HTR-8/SVneo (cell line): ENCODE measurements around the gene TMEM164.

Experiments
- DNase-seq: peaks from one replicate; pipeline ENCODE4 v3.0.0; 2011; ENCODE audit warnings: low spot score, mixed read lengths; ENCODE audit not compliant: insufficient read length
- FAIRE-seq: peaks from 2 replicates; lab custom pipeline; 2011; peaks lifted over from hg19 to GRCh38; lab: Jason Lieb, UNC

Gene TMEM164

DNA sequence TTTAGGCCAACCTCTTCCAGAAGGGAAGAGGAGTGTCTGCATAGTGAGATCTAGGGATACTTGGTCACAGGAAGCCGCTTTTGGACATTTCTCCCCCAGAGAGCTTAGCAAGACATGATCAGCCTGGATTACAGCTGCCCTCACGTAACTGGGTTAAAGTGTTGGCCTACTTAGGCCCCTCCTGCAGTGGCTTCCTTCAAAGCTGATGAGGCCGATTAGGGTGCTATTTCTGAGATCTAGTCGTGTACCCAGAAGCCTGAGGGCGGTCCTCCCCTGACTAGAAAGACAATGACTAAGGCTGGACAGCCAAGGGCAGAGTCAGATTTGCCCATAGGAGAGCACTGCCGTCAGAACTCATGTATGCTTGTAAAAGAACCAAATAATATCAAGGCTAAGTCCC, 180.0 kb downstream of the TMEM164 start:
- no peak for FAIRE-seq
- DNase-seq: no peak

- DNase-seq (no peak), FAIRE-seq (no peak)
Measured at GRCh38 chrX:110183314-110183713, 180.4 kb downstream of the TMEM164 start.

DNA sequence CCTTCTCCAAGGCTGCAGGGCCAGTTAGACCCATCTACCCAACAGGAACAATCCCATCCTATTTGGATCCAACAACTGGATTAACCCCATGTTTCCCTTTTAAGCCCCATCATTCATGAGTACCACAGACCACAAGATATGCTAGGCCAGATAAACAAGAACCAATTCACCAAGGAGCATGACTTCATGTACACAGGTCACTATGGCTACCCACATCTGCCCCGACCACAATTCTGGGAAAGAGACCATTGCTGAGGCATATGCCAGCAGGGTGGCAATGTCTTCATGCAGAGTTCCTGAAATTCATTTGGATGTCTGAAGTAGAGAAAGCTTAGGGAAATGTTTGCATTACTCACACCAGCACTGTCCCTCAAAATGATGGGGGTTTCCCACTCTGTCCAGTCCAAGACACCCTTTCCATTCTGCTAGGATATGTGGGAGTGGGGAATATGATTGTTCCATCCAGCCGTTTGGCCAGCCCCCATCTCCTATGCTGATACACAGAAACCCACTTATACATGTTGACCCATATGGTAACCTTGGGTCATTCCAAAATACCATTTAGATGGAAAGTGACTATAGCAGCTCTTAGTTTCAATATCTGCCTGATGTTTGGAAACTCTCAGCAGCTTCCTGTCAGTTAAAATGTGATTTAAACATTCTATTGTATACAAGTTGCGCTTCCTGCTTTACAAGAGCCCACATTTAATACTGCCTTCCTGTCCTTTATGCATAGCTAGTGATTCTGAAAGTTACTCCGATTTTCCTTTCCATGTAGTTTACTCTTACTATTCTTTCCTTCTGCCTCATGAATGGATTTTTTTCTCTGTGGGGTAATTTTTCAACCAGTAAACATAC, 186.0 kb downstream of the TMEM164 start:
- FAIRE-seq (no peak), DNase-seq (no peak)

DNA sequence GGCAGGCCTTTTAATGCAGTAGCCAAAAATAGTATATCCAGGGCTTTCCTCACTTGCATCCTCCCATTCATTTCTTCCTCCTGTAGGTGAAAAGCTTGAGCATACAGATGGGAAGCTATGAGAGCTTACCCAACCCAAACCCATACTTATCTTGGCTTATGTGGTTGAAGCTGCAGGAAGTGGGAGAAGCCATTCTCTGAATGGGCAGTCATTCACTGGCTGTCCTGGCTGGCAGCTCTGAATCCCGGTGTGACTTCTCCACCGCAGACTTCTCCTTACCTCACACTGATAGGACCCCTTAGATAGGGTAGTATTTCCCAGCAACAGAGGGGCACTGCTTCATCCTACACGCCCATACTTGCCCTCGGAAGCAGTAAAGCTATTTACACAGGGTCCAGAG, 189.6 kb downstream of the TMEM164 start:
- no peak for DNase-seq
- FAIRE-seq: no peak

GRCh38 chrX:110194977-110195376, 192.1 kb downstream of the TMEM164 start:
- DNase-seq: no peak
- FAIRE-seq: no peak

GRCh38 chrX:110201799-110202198, 198.9 kb downstream of the TMEM164 start:
- DNase-seq (no peak), FAIRE-seq (no peak)

GRCh38 chrX:110204986-110205385, 202.1 kb downstream of the TMEM164 start:
- no peak for FAIRE-seq
- DNase-seq: no peak

- DNase-seq (no peak), FAIRE-seq (no peak)
Measured at GRCh38 chrX:110208092-110208491, 205.2 kb downstream of the TMEM164 start.

DNA sequence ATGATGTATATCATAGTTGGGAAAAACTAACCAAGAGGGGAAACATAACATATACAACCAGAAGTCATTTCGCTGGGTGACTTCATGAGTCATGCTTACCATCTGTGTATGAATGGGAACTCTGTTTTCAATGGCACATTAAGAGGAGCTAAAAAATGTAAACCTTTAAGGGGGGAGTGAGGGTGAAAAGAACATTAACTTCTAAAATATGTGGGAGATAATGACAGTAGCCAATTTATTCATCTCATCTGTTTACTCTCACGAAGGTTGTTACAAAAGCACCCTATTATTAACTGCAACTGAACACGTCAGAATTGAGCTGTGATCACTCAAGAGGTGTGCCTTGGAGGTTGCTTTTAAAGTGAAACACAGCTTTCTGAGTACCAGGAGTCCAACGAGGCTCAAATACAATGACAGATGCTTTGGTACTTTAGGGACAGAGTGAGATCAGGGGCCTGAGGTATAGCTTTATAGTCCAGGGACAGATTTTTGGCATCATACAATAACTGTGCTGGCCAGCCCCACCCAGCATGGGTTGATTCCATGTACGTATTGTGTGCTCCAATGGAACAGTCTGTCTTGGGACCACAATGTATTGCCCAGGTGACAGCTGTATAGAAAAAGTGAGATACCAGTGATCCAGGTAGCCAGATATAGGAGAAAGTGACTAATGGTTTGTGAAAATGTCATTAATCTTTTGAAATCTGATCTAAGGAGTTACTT, 207.7 kb downstream of the TMEM164 start:
- DNase-seq (peak; percentile 1), FAIRE-seq (no peak)

GRCh38 chrX:110211340-110211739, 208.4 kb downstream of the TMEM164 start:
- DNase-seq: no peak
- no peak for FAIRE-seq

- FAIRE-seq: no peak
- no peak for DNase-seq
Measured at GRCh38 chrX:110212299-110212698, 209.4 kb downstream of the TMEM164 start.

DNA sequence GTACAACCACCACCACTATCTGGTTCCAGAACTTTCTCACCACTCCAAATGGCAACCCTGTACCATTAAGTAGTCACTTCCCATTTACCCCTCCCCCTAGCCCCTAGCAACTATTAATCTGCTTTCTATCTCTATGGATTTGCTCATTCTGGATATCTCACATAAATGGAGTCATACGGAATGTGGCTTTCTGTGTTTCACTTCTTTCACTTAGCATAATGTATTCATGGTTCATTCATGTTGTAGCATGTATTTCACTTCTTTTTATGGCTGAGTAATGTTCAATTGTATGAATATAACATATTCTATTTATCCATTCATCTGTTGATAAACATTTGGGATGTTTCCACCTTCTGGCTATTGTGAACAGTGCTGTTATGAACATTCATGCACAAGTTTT, 210.3 kb downstream of the TMEM164 start:
- no peak for FAIRE-seq
- no peak for DNase-seq

GRCh38 chrX:110214684-110215083, 211.8 kb downstream of the TMEM164 start:
- FAIRE-seq (no peak), DNase-seq (no peak)

GRCh38 chrX:110215411-110215810, 212.5 kb downstream of the TMEM164 start:
- FAIRE-seq (no peak), DNase-seq (no peak)

DNA sequence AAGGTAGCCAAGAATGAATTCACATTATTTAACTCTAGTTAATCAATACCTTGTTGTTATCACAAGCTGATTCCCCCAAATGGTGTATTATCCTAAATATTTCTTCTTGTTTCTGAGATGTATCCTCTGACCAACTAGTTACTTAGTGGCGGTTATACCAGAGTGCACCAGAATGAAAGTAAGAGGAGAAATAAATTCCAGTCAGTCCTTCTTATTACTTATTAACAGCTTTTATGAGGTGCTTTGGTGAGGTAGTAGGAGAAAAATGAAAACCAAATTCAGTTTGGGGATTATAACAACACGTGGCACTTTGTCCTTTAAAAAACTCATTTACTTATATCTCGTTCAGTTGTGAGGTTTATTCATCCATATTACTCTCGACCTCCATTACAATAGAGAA, 213.1 kb downstream of the TMEM164 start:
- DNase-seq (no peak), FAIRE-seq (no peak)

DNA sequence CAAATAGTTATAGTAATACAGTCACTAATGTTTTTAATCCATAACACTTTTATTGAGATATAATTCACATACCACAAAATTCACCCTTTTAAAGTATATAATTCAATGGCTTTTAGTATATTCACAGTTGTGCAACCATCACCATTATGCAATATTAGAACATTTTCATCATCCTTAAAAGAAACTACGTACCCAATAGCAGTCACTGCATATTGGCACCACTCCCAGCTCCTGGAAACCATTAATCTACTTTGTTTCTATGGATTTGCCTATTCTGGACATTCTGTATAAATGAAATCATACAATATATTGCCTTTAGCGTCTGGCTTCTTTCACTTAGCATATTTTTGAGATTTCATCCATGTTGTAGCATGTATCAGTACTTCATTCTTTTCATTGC, 215.7 kb downstream of the TMEM164 start:
- FAIRE-seq: no peak

GRCh38 chrX:110219920-110220319, 217.0 kb downstream of the TMEM164 start:
- DNase-seq (no peak), FAIRE-seq (no peak)

More for the DNA sequence above, 215.7 kb downstream of the TMEM164 start:
- DNase-seq: no peak

- FAIRE-seq (no peak), DNase-seq (no peak)
Measured at GRCh38 chrX:110222497-110223257, 219.8 kb downstream of the TMEM164 start.

DNA sequence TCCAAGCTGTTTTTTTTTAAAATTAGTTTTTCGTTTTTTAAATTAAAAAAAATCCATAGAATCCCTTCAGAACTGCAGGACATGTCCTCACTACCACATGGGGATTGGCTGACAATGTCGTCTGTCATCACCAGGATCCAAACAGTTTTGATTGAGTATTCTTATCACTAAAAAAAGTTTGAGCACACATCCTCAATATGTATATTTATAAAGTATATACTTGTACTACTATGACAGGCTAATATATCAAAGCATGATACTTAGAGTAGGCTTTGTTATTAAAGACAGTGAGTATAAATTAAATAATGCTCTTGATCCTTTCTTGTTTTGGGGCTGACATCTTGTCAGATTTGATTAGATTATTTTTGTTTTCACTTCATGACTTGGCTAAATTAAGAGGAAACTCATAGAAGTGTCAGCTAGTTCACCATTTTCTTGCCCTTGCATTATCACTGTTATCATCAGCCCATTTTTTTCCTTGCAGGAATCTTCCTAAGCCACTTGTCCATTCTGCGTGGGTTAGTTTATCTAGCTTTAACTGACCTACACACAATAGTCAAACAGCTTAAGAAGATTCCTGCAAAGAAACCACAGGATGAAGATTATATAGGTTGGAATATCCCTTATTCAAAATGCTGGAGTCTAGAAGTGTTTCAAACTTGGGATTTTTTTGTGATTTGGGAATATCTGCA, 222.2 kb downstream of the TMEM164 start:
- DNase-seq (no peak), FAIRE-seq (no peak)

GRCh38 chrX:110226931-110227330, 224.0 kb downstream of the TMEM164 start:
- FAIRE-seq: no peak
- no peak for DNase-seq
